ENCODE measurements around the gene PAQR4. TPM values are rescaled to one million over a fixed set of nuclear protein-coding genes. Genes with fewer than 3 reads are reported as not detected.

The PAQR4 gene
- total RNA-seq, 1 donor from 2014 or later, result 7.4 TPM

DNA sequence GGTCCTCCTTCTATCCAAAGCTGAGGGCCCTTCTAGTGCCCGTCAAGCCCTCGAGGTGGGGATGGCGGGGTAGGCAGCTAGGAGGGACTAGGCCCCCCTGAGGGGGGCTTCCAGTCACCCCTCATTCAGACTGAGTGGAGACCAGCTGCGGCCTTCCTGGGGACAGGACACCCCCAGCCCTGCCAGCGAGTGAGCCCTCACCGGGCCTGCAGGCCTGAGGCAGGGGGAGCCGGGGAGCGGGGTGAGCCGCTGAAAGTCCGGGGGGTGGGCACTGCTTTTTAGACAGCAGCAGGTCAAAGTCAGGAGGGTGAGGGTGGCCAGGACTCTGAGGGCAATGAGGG, 13.7 kb upstream of the PAQR4 start:
- peaks cover 58% of the 10 kb centered on the region for H3K27me3 ChIP-seq
- no peak overlapping the region for H3K27ac ChIP-seq
- H3K36me3 ChIP-seq, result no peaks in the 10 kb centered on the region
- H3K4me1 ChIP-seq, result no peaks in the 10 kb centered on the region
- ATAC-seq (no peak), DNase-seq (no peak)
- TF ChIP-seq, protein P1, sequence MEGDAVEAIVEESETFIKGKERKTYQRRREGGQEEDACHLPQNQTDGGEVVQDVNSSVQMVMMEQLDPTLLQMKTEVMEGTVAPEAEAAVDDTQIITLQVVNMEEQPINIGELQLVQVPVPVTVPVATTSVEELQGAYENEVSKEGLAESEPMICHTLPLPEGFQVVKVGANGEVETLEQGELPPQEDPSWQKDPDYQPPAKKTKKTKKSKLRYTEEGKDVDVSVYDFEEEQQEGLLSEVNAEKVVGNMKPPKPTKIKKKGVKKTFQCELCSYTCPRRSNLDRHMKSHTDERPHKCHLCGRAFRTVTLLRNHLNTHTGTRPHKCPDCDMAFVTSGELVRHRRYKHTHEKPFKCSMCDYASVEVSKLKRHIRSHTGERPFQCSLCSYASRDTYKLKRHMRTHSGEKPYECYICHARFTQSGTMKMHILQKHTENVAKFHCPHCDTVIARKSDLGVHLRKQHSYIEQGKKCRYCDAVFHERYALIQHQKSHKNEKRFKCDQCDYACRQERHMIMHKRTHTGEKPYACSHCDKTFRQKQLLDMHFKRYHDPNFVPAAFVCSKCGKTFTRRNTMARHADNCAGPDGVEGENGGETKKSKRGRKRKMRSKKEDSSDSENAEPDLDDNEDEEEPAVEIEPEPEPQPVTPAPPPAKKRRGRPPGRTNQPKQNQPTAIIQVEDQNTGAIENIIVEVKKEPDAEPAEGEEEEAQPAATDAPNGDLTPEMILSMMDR (IDR thresholded peaks at IDR 0.05), result no peak
- H3K9me3 ChIP-seq, result no peaks in the 10 kb centered on the region
- H3K4me3 ChIP-seq, result no peak overlapping the region
- intact Hi-C loops (cut with DNase I), result no loop called here

GRCh38 chr16:2955779-2956578, 13.2 kb upstream of the PAQR4 start:
- H3K9me3 ChIP-seq, result no peaks in the 10 kb centered on the region
- H3K4me1 ChIP-seq, result no peaks in the 10 kb centered on the region
- DNase-seq (no peak), ATAC-seq (peak; percentile 7)
- H3K27ac ChIP-seq, result no peak overlapping the region
- intact Hi-C loops (cut with DNase I), result no loop called here
- H3K36me3 ChIP-seq, result no peaks in the 10 kb centered on the region
- H3K4me3 ChIP-seq, result no peak overlapping the region
- TF ChIP-seq, protein P1 (IDR thresholded peaks at IDR 0.05), result no peak
- peaks cover 62% of the 10 kb centered on the region for H3K27me3 ChIP-seq

DNA sequence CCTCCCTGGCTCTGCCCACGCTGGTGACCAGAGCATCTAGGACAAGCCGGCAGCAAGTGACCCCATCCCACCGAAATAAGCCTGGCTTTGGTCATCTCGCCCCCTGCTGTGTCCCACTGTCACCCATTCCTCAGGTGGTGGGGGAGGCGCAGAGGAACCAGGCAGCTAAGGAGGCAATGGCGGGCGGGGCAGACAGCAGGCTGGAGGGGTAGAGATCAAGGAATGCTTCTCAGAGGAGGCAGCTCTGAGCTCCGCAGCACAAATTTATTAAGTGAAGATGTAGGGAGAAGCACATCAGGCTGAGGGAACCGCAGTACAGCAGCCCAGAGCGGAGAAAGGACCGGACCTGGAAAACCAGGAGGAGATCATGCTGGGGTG, 12.6 kb upstream of the PAQR4 start:
- no peak overlapping the region for H3K4me3 ChIP-seq
- ATAC-seq (no peak), DNase-seq (no peak)
- no peaks in the 10 kb centered on the region for H3K9me3 ChIP-seq
- TF ChIP-seq, protein P1 (IDR thresholded peaks at IDR 0.05), result no peak
- H3K4me1 ChIP-seq, result no peaks in the 10 kb centered on the region
- intact Hi-C loops (cut with DNase I), result no loop called here
- peaks cover 62% of the 10 kb centered on the region for H3K27me3 ChIP-seq
- no peak overlapping the region for H3K27ac ChIP-seq
- no peaks in the 10 kb centered on the region for H3K36me3 ChIP-seq

GRCh38 chr16:2959206-2959605, 9.9 kb upstream of the PAQR4 start:
- intact Hi-C loops (cut with DNase I), result no loop called here
- ATAC-seq, result no peak

GRCh38 chr16:2960183-2961010, 8.8 kb upstream of the PAQR4 start:
- intact Hi-C loops (cut with DNase I), result no loop called here
- Histone ChIP-seq H3K4me1 (peaks cover 23% of the 10 kb centered on the region), H3K4me3 (no peak overlapping the region), H3K27ac (no peak overlapping the region), H3K27me3 (peaks cover 78% of the 10 kb centered on the region), H3K9me3 (no peaks in the 10 kb centered on the region), H3K36me3 (no peaks in the 10 kb centered on the region)
- no peak for DNase-seq
- ATAC-seq, result no peak
- TF ChIP-seq, protein P1 (IDR thresholded peaks at IDR 0.05), result no peak

More at GRCh38 chr16:2959206-2959605, 9.9 kb upstream of the PAQR4 start:
- Histone ChIP-seq H3K27ac (no peak overlapping the region), H3K9me3 (no peaks in the 10 kb centered on the region), H3K4me3 (no peak overlapping the region), H3K4me1 (peaks cover 11% of the 10 kb centered on the region), H3K27me3 (peaks cover 78% of the 10 kb centered on the region), H3K36me3 (no peaks in the 10 kb centered on the region)
- TF ChIP-seq, protein P1 (IDR thresholded peaks at IDR 0.05), result no peak
- DNase-seq, result no peak

Data from upper lobe of right lung (tissue), 1 donor.